Activated CD8-positive, alpha-beta memory T cell treated with anti-CD3 and anti-CD28 coated beads, Interleukin-2, amount 50 U/mL, for 1 hour (primary cell): ENCODE results near the gene GLI1.
A peak's percentile ranks its signal among the peaks of the same experiment; 100 is the strongest.

ENCODE experiments used
- DNase-seq: peaks from one replicate; pipeline ENCODE4 v3.0.0-alpha.2; 2020; ENCODE audit errors: extremely low read depth

Gene GLI1

DNA sequence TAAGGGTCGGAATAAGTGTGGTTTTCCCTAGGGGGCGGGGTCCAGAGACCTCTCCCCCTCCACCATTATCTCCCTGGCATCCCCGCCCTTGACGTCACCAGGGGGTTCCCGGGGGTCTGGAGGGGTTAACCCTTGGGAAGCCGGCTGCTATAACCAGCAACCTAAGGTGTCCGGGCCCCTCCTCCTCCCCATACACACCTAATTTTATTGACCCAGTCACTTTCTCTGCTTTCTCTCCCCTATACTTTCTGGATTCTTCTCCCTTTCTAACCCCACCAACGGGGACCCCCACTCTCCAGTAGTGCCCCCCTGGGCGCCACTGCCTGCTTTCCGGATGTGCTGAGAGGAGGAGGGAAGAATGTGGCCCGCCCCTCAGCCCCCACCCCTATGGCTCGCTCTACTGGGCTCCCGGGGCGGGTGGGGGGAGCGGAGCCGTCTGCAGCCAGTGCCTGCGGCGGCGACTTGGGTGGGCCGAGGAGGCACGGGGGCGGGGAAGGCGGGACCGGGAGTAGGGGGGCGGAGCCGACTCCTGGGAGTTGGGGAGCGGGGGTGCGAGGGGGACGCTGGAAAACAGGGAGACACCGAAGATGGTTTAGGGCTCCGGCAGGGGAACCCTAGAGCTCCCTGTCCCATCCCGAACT lies 1.8 kb downstream of the GLI1 start:
- no peak for DNase-seq

- no peak for DNase-seq
Observed at GRCh38 chr12:57461917-57462250, 2.3 kb downstream of the GLI1 start.

DNA sequence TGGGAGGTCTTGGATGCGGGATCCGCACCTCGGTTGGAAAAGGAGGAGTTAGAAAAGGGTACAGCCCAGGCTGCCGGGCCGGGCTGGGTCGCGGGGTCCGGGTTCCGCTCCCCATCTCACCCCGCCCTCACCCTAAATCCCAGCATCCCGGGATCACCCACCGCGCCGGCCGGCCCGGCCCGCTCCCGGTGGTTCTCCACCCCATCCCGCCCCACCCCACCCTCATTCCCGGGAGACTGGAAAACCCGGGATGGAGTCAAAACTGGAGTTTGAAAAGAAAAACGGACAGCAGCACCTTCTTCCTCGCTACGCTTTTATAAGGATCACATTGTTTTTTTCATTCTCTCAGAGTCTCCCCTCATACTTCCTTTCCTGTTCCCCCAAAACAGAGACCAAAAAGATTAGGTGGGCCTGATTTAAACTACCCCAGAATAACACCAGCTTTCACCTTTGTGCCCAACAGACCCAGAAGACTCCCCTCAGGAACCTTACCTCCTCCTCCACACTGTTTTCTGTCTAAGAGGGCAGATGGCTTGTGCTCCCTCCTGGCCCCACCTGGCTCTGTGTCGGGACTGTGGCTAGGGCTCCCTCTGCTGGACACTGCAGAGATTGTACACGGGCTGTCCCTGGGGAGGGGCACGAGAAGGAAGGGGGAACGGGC lies 2.8 kb downstream of the GLI1 start:
- peak; percentile 73 for DNase-seq

DNA sequence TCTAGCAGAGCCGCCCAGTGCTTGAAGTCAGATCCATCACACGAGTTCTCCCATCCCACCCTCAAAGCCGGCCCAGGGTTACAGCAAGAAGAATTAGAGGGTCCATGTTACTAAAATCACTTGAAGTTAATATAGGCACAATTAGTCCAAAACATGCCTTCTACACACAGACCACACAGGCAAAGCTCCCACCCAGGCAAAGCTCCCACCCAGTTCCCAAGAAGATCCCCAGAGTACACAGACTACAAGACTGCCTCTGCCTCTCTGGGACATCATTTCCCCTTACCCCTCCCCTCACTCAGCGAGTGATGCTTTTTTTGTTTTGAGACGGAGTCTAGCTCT lies 3.3 kb downstream of the GLI1 start:
- DNase-seq = no peak

DNA sequence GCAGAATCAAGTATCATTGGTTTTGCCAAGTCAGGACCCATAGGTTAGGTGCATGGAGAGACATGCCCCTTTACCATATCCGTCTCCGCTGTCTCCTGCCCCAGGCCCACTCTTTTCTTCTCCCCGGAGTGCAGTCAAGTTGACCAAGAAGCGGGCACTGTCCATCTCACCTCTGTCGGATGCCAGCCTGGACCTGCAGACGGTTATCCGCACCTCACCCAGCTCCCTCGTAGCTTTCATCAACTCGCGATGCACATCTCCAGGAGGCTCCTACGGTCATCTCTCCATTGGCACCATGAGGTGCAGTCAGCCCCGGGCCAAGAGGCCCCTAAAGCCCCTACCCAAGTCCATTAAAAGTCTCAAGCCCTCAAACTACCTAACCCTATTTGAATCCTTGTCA lies 5.0 kb downstream of the GLI1 start:
- DNase-seq = no peak

GRCh38 chr12:57465030-57465746 lies 5.6 kb downstream of the GLI1 start:
- no peak for DNase-seq

DNA sequence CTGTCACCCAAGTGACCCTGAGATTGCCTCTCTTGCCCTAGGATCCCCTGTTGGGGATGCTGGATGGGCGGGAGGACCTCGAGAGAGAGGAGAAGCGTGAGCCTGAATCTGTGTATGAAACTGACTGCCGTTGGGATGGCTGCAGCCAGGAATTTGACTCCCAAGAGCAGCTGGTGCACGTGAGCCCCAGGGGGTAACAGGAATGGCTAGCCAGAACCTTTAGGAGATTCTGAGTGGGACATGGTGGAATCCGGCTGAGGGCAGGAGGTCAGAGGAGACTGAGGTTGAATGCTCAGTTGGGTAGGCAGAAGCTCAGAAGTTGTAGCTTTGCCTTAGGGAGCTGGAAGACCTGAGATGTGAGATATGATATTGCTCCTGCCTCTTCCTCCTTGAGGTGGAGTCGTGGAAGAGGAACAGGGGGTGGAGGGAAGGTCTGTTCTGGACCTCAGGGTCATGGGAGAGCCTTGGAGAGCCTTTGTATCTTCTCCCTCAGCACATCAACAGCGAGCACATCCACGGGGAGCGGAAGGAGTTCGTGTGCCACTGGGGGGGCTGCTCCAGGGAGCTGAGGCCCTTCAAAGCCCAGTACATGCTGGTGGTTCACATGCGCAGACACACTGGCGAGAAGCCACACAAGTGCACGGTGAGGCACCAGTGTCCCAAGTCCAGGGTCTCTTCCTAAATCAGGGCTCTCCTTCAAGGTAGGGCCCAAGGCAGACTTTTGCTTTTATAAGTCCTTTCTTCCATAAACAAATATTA lies 6.3 kb downstream of the GLI1 start:
- no peak for DNase-seq

- no peak for DNase-seq
Observed at GRCh38 chr12:57467212-57467874, 7.8 kb downstream of the GLI1 start.

DNA sequence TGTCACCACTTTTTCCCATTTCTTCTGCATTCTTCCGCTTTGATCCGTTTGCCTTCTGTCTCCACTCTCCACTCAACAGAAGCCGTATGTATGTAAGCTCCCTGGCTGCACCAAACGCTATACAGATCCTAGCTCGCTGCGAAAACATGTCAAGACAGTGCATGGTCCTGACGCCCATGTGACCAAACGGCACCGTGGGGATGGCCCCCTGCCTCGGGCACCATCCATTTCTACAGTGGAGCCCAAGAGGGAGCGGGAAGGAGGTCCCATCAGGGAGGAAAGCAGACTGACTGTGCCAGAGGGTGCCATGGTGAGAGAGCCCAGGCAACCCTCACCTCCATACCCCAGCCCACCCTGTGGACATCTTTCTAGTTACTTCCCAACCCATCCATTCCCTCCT lies 8.3 kb downstream of the GLI1 start:
- no peak for DNase-seq

DNA sequence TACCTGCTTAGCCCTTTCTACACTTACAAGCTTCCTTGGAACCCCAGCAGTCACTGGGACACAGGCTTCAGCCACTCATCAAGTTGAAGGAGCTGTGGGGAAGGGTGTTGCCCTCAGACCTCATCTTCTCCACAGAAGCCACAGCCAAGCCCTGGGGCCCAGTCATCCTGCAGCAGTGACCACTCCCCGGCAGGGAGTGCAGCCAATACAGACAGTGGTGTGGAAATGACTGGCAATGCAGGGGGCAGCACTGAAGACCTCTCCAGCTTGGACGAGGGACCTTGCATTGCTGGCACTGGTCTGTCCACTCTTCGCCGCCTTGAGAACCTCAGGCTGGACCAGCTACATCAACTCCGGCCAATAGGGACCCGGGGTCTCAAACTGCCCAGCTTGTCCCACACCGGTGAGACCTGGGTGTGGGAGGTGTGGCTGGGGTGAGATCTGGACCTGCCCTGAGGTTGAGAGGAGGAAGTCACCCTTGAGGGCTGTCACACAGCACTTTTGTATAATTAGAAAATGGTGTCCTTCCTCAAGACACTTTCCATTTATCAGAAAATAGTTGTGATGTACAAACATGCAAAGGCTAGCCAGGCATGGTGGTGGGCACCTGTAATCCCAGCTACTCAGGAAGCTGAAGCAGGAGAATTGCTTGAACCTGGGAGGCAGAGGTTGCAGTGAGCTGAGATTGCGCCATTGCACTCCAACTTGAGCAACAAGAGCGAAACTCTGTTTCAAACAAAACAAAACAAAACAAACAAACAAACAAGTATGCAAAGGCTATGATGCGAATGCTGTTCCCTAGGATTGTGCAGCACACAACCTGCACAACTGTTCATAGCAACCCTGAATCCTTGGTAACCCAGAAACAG lies 9.9 kb downstream of the GLI1 start:
- DNase-seq = no peak

GRCh38 chr12:57470286-57470969 lies 10.8 kb downstream of the GLI1 start:
- DNase-seq = no peak

- DNase-seq = no peak
Observed at GRCh38 chr12:57470970-57471656, 11.5 kb downstream of the GLI1 start.

- DNase-seq = no peak
Observed at GRCh38 chr12:57471661-57472060, 12.1 kb downstream of the GLI1 start.

GRCh38 chr12:57472391-57472790 lies 12.8 kb downstream of the GLI1 start:
- no peak for DNase-seq

- DNase-seq = no peak
Observed at GRCh38 chr12:57473392-57473791, 13.8 kb downstream of the GLI1 start.

DNA sequence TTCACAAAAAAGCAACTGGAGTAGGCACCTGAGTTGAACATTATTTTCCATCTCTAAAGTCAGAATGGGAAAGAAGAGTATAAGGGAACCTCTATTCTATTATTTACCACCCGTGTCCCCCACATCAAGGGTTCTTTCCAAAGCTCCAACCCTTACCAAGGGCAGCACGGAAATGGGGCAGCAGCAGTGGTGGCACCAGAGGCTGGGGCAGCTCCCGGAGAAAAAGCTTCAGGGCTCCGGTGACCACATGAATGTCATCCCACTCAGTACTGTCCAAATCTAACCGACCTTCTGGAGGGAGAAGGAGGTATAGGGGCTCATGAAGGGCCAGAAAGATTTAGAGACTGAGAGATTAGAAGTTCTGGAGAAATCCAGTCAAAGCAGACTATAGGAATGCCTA lies 14.3 kb downstream of the GLI1 start:
- no peak for DNase-seq

GRCh38 chr12:57474430-57474829 lies 14.8 kb downstream of the GLI1 start:
- no peak for DNase-seq

DNA sequence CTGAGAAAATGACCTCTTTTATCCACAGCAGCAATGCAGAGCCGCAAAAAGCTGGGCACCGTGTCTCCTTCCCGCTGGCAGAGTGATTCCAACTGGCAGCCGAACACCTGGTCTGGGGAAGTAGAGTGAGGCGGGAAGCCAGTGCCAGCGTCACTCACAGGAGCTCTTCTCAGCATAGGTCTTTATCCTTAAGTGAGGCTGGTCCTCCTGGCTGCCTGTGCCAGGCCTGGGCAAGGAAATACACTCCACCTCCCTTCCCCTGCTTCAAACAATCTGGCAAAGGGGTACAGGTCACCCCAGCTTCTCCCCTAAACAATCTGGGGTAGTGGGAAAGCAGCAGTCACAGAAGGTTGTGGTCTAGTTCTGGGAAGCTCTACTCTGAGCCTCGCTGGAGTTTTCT lies 15.3 kb downstream of the GLI1 start:
- DNase-seq = no peak

DNA sequence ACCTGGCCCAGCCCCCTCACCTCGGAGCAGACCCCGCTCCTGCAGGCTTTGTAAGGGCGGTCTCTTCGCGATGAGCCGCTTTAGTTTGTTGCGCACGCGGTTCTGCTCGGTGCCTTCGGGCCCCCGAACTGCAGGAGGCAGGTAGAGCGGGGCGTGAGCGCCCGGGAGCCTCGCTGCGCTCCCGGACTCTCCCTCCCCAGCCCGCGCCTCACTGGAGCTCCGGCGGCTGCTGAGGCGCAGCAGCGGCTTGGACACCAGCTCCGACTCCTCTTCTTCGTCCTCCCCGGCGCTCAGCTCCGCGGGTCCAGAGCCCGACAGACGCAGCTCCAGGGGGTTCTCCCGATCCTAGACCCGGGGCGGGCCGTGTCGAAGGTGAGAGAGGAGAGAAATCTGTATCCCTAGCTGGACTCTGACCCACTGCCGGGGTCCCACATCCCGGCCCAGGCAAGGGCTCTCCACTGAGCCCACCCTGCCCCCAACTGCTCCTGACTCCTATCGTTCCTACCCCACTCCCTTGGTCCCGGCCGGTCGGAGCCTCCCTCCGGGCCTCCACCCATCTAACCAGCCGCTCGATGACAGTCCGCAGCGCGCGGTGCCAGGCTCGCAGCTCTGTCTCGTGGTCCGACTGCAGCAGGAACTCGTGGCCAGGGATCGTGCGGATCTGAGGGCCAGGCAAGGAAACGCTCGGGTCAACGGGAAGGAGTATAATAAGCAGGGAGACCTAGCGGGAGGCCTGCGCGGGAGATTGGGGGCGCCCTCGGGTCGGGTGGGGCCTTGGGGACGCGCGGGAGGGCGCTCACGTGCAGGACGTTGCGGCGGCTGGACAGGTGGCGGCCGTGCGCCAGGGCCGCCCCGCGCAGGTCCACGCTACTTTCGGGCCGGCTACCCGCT lies 15.9 kb downstream of the GLI1 start:
- DNase-seq = no peak
